ENCODE measurements around the gene LMAN1L.

GRCh38 chr15:74856537-74856936 is 43.9 kb downstream of the LMAN1L start:
- no peak for TF ChIP-seq CTCF (IDR thresholded peaks at IDR 0.05)
- TF ChIP-seq POLR2AphosphoS5 (IDR thresholded peaks at IDR 0.05), result no peak
- TF ChIP-seq POLR2A (IDR thresholded peaks at IDR 0.05), result no peak

All from breast epithelium (tissue), 3 donors.